Trophoblast cell (in vitro differentiated cells and primary cell): ENCODE data around the gene WDR86.

ENCODE experiments used
- DNase-seq, 2 donors: peaks; one replicate each; pipeline ENCODE4 v3.0.0-alpha.2; 2016
- H2AFZ ChIP-seq: 2 replicates; pipeline ENCODE4 v1.6.1; 2013; ENCODE audit warnings: low read length, moderate library complexity, mild to moderate bottlenecking; ENCODE audit not compliant: insufficient read depth, poor library complexity
- H2AK5ac ChIP-seq: 2 replicates; pipeline ENCODE4 v1.6.1; 2013; ENCODE audit warnings: mild to moderate bottlenecking, low read length
- H2BK120ac ChIP-seq: 2 replicates; pipeline ENCODE4 v1.6.1; 2013; ENCODE audit warnings: low read length, mild to moderate bottlenecking, moderate library complexity; ENCODE audit not compliant: insufficient read depth, poor library complexity
- H2BK12ac ChIP-seq: 2 replicates; pipeline ENCODE4 v1.6.1; 2013; ENCODE audit warnings: mild to moderate bottlenecking, low read length, moderate library complexity
- H2BK5ac ChIP-seq: 2 replicates; pipeline ENCODE4 v1.6.1; 2013; ENCODE audit warnings: low read length, low read depth, moderate library complexity, mild to moderate bottlenecking; ENCODE audit not compliant: poor library complexity
- H3K14ac ChIP-seq: 2 replicates; pipeline ENCODE4 v1.6.1; 2013; ENCODE audit warnings: mild to moderate bottlenecking, low read length
- H3K18ac ChIP-seq: 2 replicates; pipeline ENCODE4 v1.6.1; 2013; ENCODE audit warnings: mild to moderate bottlenecking, low read length
- H3K23ac ChIP-seq: 2 replicates; pipeline ENCODE4 v1.6.1; 2013; ENCODE audit warnings: low read length
- H3K27ac ChIP-seq: 2 replicates; pipeline ENCODE4 v1.5.1; 2013; ENCODE audit warnings: low read depth, mild to moderate bottlenecking, inconsistent platforms, low read length, moderate library complexity
- H3K27me3 ChIP-seq: 2 replicates; pipeline ENCODE4 v1.6.1; 2013; ENCODE audit warnings: inconsistent platforms, mild to moderate bottlenecking, low read length, moderate library complexity; ENCODE audit not compliant: insufficient read depth
- H3K36me3 ChIP-seq, 2 experiments: 1 replicate in 1 of 2; 2 replicates in 1 of 2; pipeline ENCODE4 v1.6.1; 2013; ENCODE audit warnings: low read length in 2 of 2, mild to moderate bottlenecking in 2 of 2, moderate library complexity in 1 of 2; ENCODE audit not compliant: insufficient read depth in 2 of 2, control insufficient read depth in 1 of 2
- H3K4ac ChIP-seq: 2 replicates; pipeline ENCODE4 v1.6.1; 2013; ENCODE audit warnings: low read depth, mild to moderate bottlenecking, low read length, moderate library complexity
- H3K4me1 ChIP-seq, 2 experiments: 1 replicate in 1 of 2; 2 replicates in 1 of 2; pipeline ENCODE4 v1.6.1; 2013; ENCODE audit warnings: low read length in 2 of 2, mild to moderate bottlenecking in 2 of 2, moderate library complexity in 1 of 2; ENCODE audit not compliant: insufficient read depth in 2 of 2, control insufficient read depth in 1 of 2
- H3K4me2 ChIP-seq: 2 replicates; pipeline ENCODE4 v1.6.1; 2013; ENCODE audit warnings: inconsistent platforms, mild to moderate bottlenecking, low read length, moderate library complexity
- H3K4me3 ChIP-seq: 2 replicates; pipeline ENCODE4 v1.5.1; 2013; ENCODE audit warnings: mild to moderate bottlenecking, low read depth, low read length, inconsistent platforms
- H3K79me1 ChIP-seq: one replicate; pipeline ENCODE4 v1.6.1; 2013; ENCODE audit warnings: low read length
- H3K79me2 ChIP-seq: 2 replicates; pipeline ENCODE4 v1.6.1; 2013; ENCODE audit warnings: low read length, mild to moderate bottlenecking; ENCODE audit not compliant: control insufficient read depth, insufficient read depth, poor library complexity
- H3K9ac ChIP-seq: 2 replicates; pipeline ENCODE4 v1.6.1; 2013; ENCODE audit warnings: mild to moderate bottlenecking, low read length
- H3K9me3 ChIP-seq: 2 replicates; pipeline ENCODE4 v1.6.1; 2013; ENCODE audit warnings: low read depth, mild to moderate bottlenecking, control low read depth, inconsistent platforms, low read length; ENCODE audit not compliant: insufficient read depth
- H4K12ac ChIP-seq: 2 replicates; pipeline ENCODE4 v1.6.1; 2013; ENCODE audit warnings: low read depth, mild to moderate bottlenecking, low read length, moderate library complexity
- H4K8ac ChIP-seq: 2 replicates; pipeline ENCODE4 v1.6.1; 2013; ENCODE audit warnings: low read depth, mild to moderate bottlenecking, low read length, moderate library complexity
- H4K91ac ChIP-seq: one replicate; pipeline ENCODE4 v1.6.1; 2013; ENCODE audit warnings: low read depth, mild to moderate bottlenecking, low read length, moderate library complexity
- WGBS: extraction: QIAGEN DNeasy Blood & Tissue Kit; methylation state at CpG from one replicate; pipeline ENCODE4 v1.1.7; 2013; ENCODE audit warnings: missing lambda C conversion rate; ENCODE audit not compliant: insufficient read length, insufficient coverage; ENCODE audit errors: extremely low coverage; 5-methylcytosine and 5-hydroxymethylcytosine counted together

Gene WDR86

GRCh38 chr7:151432658-151433521 is 23.1 kb upstream of the WDR86 start:
- peaks cover 23% of the 10 kb centered on the region for H3K79me1 ChIP-seq
- H3K4me3 ChIP-seq: no peak overlapping the region
- no CpG with 5 or more reads among the region's 14 CpGs for WGBS

GRCh38 chr7:151431768-151432311 is 22.0 kb upstream of the WDR86 start:
- H3K27ac ChIP-seq: no peak overlapping the region
- no peak overlapping the region for H2BK5ac ChIP-seq
- H3K4me2 ChIP-seq: no peak overlapping the region
- no peak overlapping the region for H3K9ac ChIP-seq
- no peaks in the 10 kb centered on the region for H3K36me3 ChIP-seq
- no peak overlapping the region for H2AFZ ChIP-seq
- no peak overlapping the region for H4K91ac ChIP-seq
- no peaks in the 10 kb centered on the region for H3K9me3 ChIP-seq
- H3K79me2 ChIP-seq: peaks cover 3% of the 10 kb centered on the region
- no peak overlapping the region for H2AK5ac ChIP-seq
- H3K14ac ChIP-seq: no peak overlapping the region
- no peak for DNase-seq
- no peak overlapping the region for H2BK120ac ChIP-seq
- no peak overlapping the region for H4K8ac ChIP-seq
- WGBS: no CpG with 5 or more reads among the region's 25 CpGs
- H3K4me1 ChIP-seq: peaks cover 38 to 39% of the 10 kb centered on the region in 2 experiments
- H3K18ac ChIP-seq: no peak overlapping the region
- no peaks in the 10 kb centered on the region for H3K27me3 ChIP-seq
- no peak overlapping the region for H3K4me3 ChIP-seq
- no peak overlapping the region for H3K4ac ChIP-seq
- no peak overlapping the region for H4K12ac ChIP-seq
- no peak overlapping the region for H2BK12ac ChIP-seq
- peaks cover 28% of the 10 kb centered on the region for H3K79me1 ChIP-seq
- H3K23ac ChIP-seq: no peak overlapping the region

More at GRCh38 chr7:151432658-151433521, 23.1 kb upstream of the WDR86 start:
- Histone ChIP-seq H2BK120ac (no peak overlapping the region), H3K18ac (no peak overlapping the region), H4K12ac (no peak overlapping the region), H2AFZ (no peak overlapping the region), H3K4me2 (no peak overlapping the region), H3K9ac (no peak overlapping the region), H3K4me1 (peaks cover 33 to 35% of the 10 kb centered on the region in 2 experiments), H4K91ac (no peak overlapping the region), H3K79me2 (no peaks in the 10 kb centered on the region), H3K14ac (no peak overlapping the region), H3K36me3 (no peaks in the 10 kb centered on the region), H2BK5ac (no peak overlapping the region), H3K23ac (no peak overlapping the region), H3K4ac (no peak overlapping the region), H2AK5ac (no peak overlapping the region), H3K27ac (no peak overlapping the region), H4K8ac (no peak overlapping the region), H2BK12ac (no peak overlapping the region), H3K9me3 (no peaks in the 10 kb centered on the region), H3K27me3 (no peaks in the 10 kb centered on the region)
- no peak for DNase-seq

DNA sequence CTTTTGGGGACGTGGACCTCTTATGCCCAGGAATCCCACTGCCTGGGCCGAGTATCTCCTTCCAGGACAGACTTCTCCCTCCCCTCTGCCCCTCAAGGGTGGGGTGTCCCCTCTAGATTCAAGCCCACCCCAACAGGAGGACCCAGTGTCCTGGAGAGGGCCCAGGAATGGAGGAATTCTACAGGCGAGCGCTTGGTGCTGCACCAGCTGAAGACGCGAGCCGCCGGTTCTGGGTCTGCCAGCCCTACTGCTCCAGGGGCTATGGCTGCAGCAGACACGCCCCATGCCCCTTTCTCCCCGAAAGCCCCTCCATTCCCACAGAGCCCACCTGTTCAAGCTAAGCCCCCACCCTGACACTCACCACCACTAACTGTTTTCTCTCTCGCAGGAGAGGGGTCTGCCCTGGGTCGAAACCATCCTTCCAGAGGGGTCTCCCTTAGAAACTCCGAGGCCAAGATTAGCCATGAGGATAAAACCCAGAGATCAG is 21.5 kb upstream of the WDR86 start:
- H4K8ac ChIP-seq: no peak overlapping the region
- no peaks in the 10 kb centered on the region for H3K36me3 ChIP-seq
- H4K12ac ChIP-seq: no peak overlapping the region
- no peak overlapping the region for H3K18ac ChIP-seq
- no peak overlapping the region for H2AFZ ChIP-seq
- DNase-seq: no peak
- H3K9ac ChIP-seq: no peak overlapping the region
- H2BK5ac ChIP-seq: no peak overlapping the region
- no peak overlapping the region for H2AK5ac ChIP-seq
- no peak overlapping the region for H3K4me2 ChIP-seq
- H3K23ac ChIP-seq: no peak overlapping the region
- no peak overlapping the region for H4K91ac ChIP-seq
- H3K4me1 ChIP-seq: peaks cover 39 to 40% of the 10 kb centered on the region in 2 experiments
- H2BK120ac ChIP-seq: no peak overlapping the region
- no peaks in the 10 kb centered on the region for H3K27me3 ChIP-seq
- no peak overlapping the region for H3K14ac ChIP-seq
- no peak overlapping the region for H3K27ac ChIP-seq
- WGBS: no CpG with 5 or more reads among the region's 13 CpGs
- no peaks in the 10 kb centered on the region for H3K9me3 ChIP-seq
- H2BK12ac ChIP-seq: no peak overlapping the region
- no peak overlapping the region for H3K4me3 ChIP-seq
- peaks cover 27% of the 10 kb centered on the region for H3K79me1 ChIP-seq
- no peak overlapping the region for H3K4ac ChIP-seq
- peaks cover 3% of the 10 kb centered on the region for H3K79me2 ChIP-seq

DNA sequence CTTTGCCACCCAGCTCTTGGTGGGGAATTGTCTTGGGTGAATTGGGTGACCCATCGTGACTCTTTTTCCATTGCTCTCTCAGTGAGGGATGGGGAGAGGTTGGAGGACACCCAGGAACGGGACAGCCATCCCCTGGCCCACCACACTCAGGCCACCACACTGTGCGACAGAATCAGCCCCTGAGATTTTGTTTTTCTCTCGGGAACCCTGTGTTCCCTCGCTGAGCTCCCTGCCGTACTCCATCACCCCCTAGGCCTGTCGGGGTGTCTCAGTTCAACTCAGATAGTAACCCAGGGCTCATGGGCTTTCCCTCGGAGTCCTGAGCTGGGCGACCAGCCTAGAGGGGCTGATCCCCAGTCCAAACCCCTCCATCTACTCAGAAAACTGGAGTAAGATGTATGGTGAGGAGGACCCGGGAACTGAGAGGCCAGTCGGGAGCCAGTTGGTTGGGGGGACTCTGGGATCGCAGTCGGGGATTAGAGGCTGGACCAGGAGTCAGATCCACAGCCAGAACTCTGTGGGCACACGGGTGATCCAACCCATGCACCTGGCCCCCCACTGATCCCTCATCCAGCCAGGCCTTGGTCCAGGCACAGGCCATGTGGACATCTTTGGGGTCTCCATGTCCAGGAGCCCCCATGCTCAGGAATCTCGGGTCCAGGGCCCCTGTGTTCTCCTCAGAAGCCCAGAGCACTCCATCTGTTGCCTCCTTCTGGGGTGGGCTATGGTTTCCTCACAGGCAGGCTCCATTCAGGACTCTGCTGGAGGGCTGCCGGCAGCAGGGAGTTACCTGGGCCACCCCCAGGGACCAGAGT is 20.8 kb upstream of the WDR86 start:
- Histone ChIP-seq H3K79me1 (peaks cover 22% of the 10 kb centered on the region), H2BK5ac (no peak overlapping the region), H2AK5ac (peak overlapping the region; percentile 32), H4K8ac (no peak overlapping the region), H3K36me3 (no peaks in the 10 kb centered on the region), H3K27ac (no peak overlapping the region), H3K9ac (no peak overlapping the region), H3K27me3 (no peaks in the 10 kb centered on the region), H3K9me3 (no peaks in the 10 kb centered on the region), H3K4me3 (no peak overlapping the region), H3K4me2 (no peak overlapping the region), H3K4me1 (peaks cover 32 to 35% of the 10 kb centered on the region in 2 experiments), H2BK12ac (peak overlapping the region; percentile 25), H3K14ac (no peak overlapping the region), H2AFZ (no peak overlapping the region), H3K4ac (no peak overlapping the region), H2BK120ac (no peak overlapping the region), H4K12ac (no peak overlapping the region), H3K23ac (no peak overlapping the region), H4K91ac (no peak overlapping the region), H3K79me2 (peaks cover 3% of the 10 kb centered on the region), H3K18ac (no peak overlapping the region)
- no peak for DNase-seq
- no CpG with 5 or more reads among the region's 16 CpGs for WGBS
